Neural cell (in vitro differentiated cells): Measurements from ENCODE around the gene BCL2L11. TPM values are rescaled to one million over a fixed set of nuclear protein-coding genes. Genes with fewer than 3 reads are reported as not detected.

Experiments
- H2AFZ ChIP-seq: fragments of 200-600, 300-800 bp; sonication (generic), shearing (Covaris generic); 2 replicates; pipeline ENCODE4 v1.6.0; 2014; ENCODE audit warnings: low read depth, mild to moderate bottlenecking, antibody characterized with exemption, low read length, moderate library complexity
- H3F3A ChIP-seq: fragments of 200-600 bp; shearing (Covaris generic); 2 replicates; pipeline ENCODE4 v1.6.1; 2016; ENCODE audit warnings: mild to moderate bottlenecking, moderate library complexity, mixed read lengths, antibody characterized with exemption, low read length; ENCODE audit not compliant: insufficient read depth, poor library complexity, severe bottlenecking
- H3K27ac ChIP-seq: fragments of 200-600, 300-800 bp; sonication (generic), shearing (Covaris generic); 2 replicates; pipeline ENCODE4 v1.5.1; 2014; ENCODE audit warnings: mild to moderate bottlenecking, low read length, moderate library complexity
- H3K27me3 ChIP-seq: fragments of 300-800, 200-600 bp; sonication (generic), shearing (Covaris generic); 2 replicates; pipeline ENCODE4 v1.6.0; 2014; ENCODE audit warnings: mild to moderate bottlenecking, low read depth, low read length, moderate library complexity; ENCODE audit not compliant: insufficient read depth
- H3K36me3 ChIP-seq: fragments of 300-800, 200-600 bp; sonication (generic), shearing (Covaris generic); 2 replicates; pipeline ENCODE4 v1.5.1; 2014; ENCODE audit warnings: mild to moderate bottlenecking, antibody characterized with exemption, low read length, moderate library complexity; ENCODE audit not compliant: insufficient read depth
- H3K4me2 ChIP-seq: fragments of 300-800, 200-600 bp; sonication (generic), shearing (Covaris generic); 2 replicates; pipeline ENCODE4 v1.6.0; 2014; ENCODE audit warnings: mild to moderate bottlenecking, low read length
- H3K4me3 ChIP-seq: fragments of 300-800, 200-600 bp; sonication (generic), shearing (Covaris generic); 2 replicates; pipeline ENCODE4 v1.5.1; 2014; ENCODE audit warnings: mild to moderate bottlenecking, low read length, moderate library complexity
- H3K79me2 ChIP-seq: fragments of 200-600 bp; shearing (Covaris generic); replicated peaks from 2 replicates; pipeline ENCODE4 v1.6.0; 2014; ENCODE audit warnings: mild to moderate bottlenecking, low read length, moderate library complexity; ENCODE audit not compliant: insufficient read depth
- H3K9ac ChIP-seq: fragments of 300-800, 200-600 bp; sonication (generic), shearing (Covaris generic); 2 replicates; pipeline ENCODE4 v1.6.1; 2016; ENCODE audit warnings: mild to moderate bottlenecking, low read length, mixed read lengths
- H3K9me2 ChIP-seq: fragments of 200-600 bp; shearing (Covaris generic); 2 replicates; pipeline ENCODE4 v1.6.1; 2016; ENCODE audit warnings: mild to moderate bottlenecking, low read length, mixed read lengths; ENCODE audit not compliant: insufficient read depth
- H3K9me3 ChIP-seq: fragments of 200-600, 300-800 bp; sonication (generic), shearing (Covaris generic); 2 replicates; pipeline ENCODE4 v1.6.1; 2016; ENCODE audit warnings: mild to moderate bottlenecking, mixed run types, low read length, moderate library complexity, mixed read lengths
- H4K20me1 ChIP-seq: fragments of 200-600 bp; shearing (Covaris generic); 2 replicates; pipeline ENCODE4 v1.6.1; 2016; ENCODE audit warnings: mild to moderate bottlenecking, mixed run types; ENCODE audit not compliant: insufficient read depth
- CTCF ChIP-seq: fragments of 450-650 bp; IDR thresholded peaks from 2 replicates; pipeline ENCODE4 v1.5.1; 2014; ENCODE audit warnings: antibody characterized with exemption, mild to moderate bottlenecking, moderate library complexity; ENCODE audit not compliant: poor library complexity, severe bottlenecking
- EP300 ChIP-seq: fragments of 450-650 bp; conservative IDR thresholded peaks from 2 replicates; pipeline ENCODE4 v1.6.1; 2014; ENCODE audit warnings: antibody characterized with exemption, mild to moderate bottlenecking, moderate library complexity; ENCODE audit not compliant: poor library complexity, severe bottlenecking
- EZH2 ChIP-seq: fragments of 200-600, 300-800 bp; shearing (Covaris generic), sonication (generic); IDR thresholded peaks from 2 replicates; pipeline ENCODE4 v1.6.1; 2014; ENCODE audit warnings: antibody characterized with exemption, low read length, borderline replicate concordance, mild to moderate bottlenecking; ENCODE audit not compliant: insufficient read depth, poor library complexity, severe bottlenecking
- MXI1 ChIP-seq: fragments of 450-650 bp; conservative IDR thresholded peaks from 2 replicates; pipeline ENCODE4 v1.6.1; 2014; ENCODE audit warnings: antibody characterized with exemption, mild to moderate bottlenecking; ENCODE audit not compliant: poor library complexity, severe bottlenecking
- POLR2AphosphoS5 ChIP-seq: IDR thresholded peaks from 2 replicates; pipeline ENCODE4 v1.6.1; 2012
- RAD21 ChIP-seq: fragments of 450-650 bp; conservative IDR thresholded peaks from 2 replicates; pipeline ENCODE4 v1.6.1; 2014; ENCODE audit warnings: antibody characterized with exemption, mild to moderate bottlenecking, moderate library complexity
- SMC3 ChIP-seq: fragments of 450-650 bp; conservative IDR thresholded peaks from 2 replicates; pipeline ENCODE4 v1.6.1; 2014; ENCODE audit warnings: antibody characterized with exemption, mild to moderate bottlenecking, moderate library complexity; ENCODE audit not compliant: poor library complexity
- TAF1 ChIP-seq: IDR thresholded peaks from 2 replicates; pipeline ENCODE4 v1.6.1; 2012; ENCODE audit warnings: low read depth
- polyA plus RNA-seq: library from polyadenylated mRNA; depleted of rRNA; stranded (reverse); fragments of >200 nt; gene quantifications from 2 replicates; pipeline ENCODE4 v1.2.3, GENCODE V29; 2014
- TF ChIP-seq, protein P1 (sequence below): IDR thresholded peaks from 2 replicates; pipeline ENCODE4 v1.6.1; 2012; ENCODE audit warnings: borderline replicate concordance

BCL2L11 gene
- polyA plus RNA-seq, 1 donor from 2014 or later: 2.6 TPM

GRCh38 chr2:111161971-111162370 is 41.3 kb downstream of the BCL2L11 start:
- Histone ChIP-seq H3K9me3 (no peaks in the 10 kb centered on the region), H2AFZ (no peak overlapping the region), H3K4me3 (no peak overlapping the region), H3F3A (no peaks in the 10 kb centered on the region), H3K9me2 (no peaks in the 10 kb centered on the region), H3K4me2 (no peak overlapping the region), H3K79me2 (no peaks in the 10 kb centered on the region), H3K27ac (no peak overlapping the region), H3K27me3 (peaks cover 3% of the 10 kb centered on the region), H3K9ac (no peak overlapping the region), H4K20me1 (no peaks in the 10 kb centered on the region), H3K36me3 (no peaks in the 10 kb centered on the region)
- TF ChIP-seq POLR2AphosphoS5 (no peak), SMC3 (no peak), RAD21 (no peak), EZH2 (no peak), MXI1 (no peak), TAF1 (no peak), CTCF (no peak), EP300 (no peak)
- TF ChIP-seq, protein P1, sequence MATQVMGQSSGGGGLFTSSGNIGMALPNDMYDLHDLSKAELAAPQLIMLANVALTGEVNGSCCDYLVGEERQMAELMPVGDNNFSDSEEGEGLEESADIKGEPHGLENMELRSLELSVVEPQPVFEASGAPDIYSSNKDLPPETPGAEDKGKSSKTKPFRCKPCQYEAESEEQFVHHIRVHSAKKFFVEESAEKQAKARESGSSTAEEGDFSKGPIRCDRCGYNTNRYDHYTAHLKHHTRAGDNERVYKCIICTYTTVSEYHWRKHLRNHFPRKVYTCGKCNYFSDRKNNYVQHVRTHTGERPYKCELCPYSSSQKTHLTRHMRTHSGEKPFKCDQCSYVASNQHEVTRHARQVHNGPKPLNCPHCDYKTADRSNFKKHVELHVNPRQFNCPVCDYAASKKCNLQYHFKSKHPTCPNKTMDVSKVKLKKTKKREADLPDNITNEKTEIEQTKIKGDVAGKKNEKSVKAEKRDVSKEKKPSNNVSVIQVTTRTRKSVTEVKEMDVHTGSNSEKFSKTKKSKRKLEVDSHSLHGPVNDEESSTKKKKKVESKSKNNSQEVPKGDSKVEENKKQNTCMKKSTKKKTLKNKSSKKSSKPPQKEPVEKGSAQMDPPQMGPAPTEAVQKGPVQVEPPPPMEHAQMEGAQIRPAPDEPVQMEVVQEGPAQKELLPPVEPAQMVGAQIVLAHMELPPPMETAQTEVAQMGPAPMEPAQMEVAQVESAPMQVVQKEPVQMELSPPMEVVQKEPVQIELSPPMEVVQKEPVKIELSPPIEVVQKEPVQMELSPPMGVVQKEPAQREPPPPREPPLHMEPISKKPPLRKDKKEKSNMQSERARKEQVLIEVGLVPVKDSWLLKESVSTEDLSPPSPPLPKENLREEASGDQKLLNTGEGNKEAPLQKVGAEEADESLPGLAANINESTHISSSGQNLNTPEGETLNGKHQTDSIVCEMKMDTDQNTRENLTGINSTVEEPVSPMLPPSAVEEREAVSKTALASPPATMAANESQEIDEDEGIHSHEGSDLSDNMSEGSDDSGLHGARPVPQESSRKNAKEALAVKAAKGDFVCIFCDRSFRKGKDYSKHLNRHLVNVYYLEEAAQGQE: no peak

GRCh38 chr2:111162718-111163331 is 42.1 kb downstream of the BCL2L11 start:
- Histone ChIP-seq H2AFZ (no peak overlapping the region), H3K27ac (no peak overlapping the region), H3K27me3 (no peaks in the 10 kb centered on the region), H3K4me2 (no peak overlapping the region), H3K4me3 (no peak overlapping the region), H4K20me1 (no peaks in the 10 kb centered on the region), H3K79me2 (no peaks in the 10 kb centered on the region), H3K9me3 (no peaks in the 10 kb centered on the region), H3K9me2 (no peaks in the 10 kb centered on the region), H3K36me3 (no peaks in the 10 kb centered on the region), H3F3A (no peaks in the 10 kb centered on the region), H3K9ac (no peak overlapping the region)
- TF ChIP-seq SMC3: no peak
- no peak for TF ChIP-seq CTCF
- TF ChIP-seq EZH2: no peak
- no peak for TF ChIP-seq POLR2AphosphoS5
- no peak for TF ChIP-seq RAD21
- TF ChIP-seq, protein P1: no peak
- no peak for TF ChIP-seq TAF1
- no peak for TF ChIP-seq MXI1
- TF ChIP-seq EP300: no peak
